Fibroblast of the aortic adventitia (primary cell): ENCODE data around the gene NECAB3. TPM values are rescaled to one million over a fixed set of nuclear protein-coding genes. Genes with fewer than 3 reads are reported as not detected.
"Not testable (repeated sequence)": the region's sequence is repeated elsewhere in the genome, so short reads cannot be mapped to it uniquely, and the experiment has no call there.

Experiments used
- DNase-seq: peaks from one replicate; pipeline ENCODE4 v3.0.0-alpha.2; 2010; ENCODE audit warnings: low read depth
- H3K4me3 ChIP-seq: 2 replicates; pipeline ENCODE4 v1.5.1; 2011; ENCODE audit warnings: low read depth, mild to moderate bottlenecking, control low read depth, low read length, moderate library complexity
- total RNA-seq: library from RNA; depleted of rRNA; stranded (reverse); fragments of >200 nt; gene quantifications from 2 replicates; pipeline ENCODE4 v1.2.3, GENCODE V29; 2012; ENCODE audit warnings: low replicate concordance
- TF ChIP-seq, protein P1 (sequence below): IDR thresholded peaks from 2 replicates; pipeline ENCODE4 v1.5.1; 2011; ENCODE audit warnings: mild to moderate bottlenecking, low read length, control low read depth, inconsistent platforms; ENCODE audit not compliant: insufficient read depth

The NECAB3 gene
- total RNA-seq, 1 donor = 17.6 TPM

DNA sequence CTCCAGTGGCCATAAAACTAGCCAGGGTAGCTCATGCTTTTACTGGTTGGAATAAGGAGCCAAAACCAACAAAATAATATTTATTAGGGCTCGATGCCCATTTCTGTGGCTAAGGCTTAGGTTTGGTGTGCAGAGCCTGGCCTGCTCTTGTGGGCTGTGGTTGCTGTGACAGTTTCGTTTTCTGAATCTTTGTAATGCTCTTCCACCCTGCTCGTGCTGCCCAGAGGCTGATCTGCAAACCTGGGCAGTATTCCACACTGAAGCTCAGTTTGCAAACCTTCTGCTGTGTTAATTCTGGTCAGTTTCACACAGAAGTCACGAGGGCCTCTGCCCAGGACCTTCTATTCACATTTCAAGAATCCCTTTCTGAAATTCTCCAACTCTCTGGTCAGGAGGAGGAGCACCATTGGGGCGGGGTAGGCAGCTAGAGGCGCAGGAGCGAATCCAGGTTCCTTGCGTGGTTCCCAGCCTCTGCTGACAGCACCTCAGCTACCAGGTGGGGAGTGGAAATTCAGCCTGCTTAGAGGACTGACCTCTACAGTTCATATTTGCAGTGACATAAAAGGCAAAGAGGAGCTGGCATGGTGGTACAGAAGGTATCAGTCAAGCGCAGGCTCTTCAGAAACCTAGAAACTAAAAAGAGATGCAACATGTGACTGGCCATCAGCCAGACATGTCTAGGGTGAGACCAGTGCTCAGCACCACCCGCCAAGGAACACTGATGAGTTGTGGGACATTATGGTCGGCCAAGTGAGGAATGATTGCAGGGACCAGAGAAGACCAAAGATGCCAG is 26.4 kb downstream of the NECAB3 start:
- TF ChIP-seq, protein P1, sequence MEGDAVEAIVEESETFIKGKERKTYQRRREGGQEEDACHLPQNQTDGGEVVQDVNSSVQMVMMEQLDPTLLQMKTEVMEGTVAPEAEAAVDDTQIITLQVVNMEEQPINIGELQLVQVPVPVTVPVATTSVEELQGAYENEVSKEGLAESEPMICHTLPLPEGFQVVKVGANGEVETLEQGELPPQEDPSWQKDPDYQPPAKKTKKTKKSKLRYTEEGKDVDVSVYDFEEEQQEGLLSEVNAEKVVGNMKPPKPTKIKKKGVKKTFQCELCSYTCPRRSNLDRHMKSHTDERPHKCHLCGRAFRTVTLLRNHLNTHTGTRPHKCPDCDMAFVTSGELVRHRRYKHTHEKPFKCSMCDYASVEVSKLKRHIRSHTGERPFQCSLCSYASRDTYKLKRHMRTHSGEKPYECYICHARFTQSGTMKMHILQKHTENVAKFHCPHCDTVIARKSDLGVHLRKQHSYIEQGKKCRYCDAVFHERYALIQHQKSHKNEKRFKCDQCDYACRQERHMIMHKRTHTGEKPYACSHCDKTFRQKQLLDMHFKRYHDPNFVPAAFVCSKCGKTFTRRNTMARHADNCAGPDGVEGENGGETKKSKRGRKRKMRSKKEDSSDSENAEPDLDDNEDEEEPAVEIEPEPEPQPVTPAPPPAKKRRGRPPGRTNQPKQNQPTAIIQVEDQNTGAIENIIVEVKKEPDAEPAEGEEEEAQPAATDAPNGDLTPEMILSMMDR = no peak
- H3K4me3 ChIP-seq = peak overlapping the region; percentile 31
- peak; percentile 95 for DNase-seq

DNA sequence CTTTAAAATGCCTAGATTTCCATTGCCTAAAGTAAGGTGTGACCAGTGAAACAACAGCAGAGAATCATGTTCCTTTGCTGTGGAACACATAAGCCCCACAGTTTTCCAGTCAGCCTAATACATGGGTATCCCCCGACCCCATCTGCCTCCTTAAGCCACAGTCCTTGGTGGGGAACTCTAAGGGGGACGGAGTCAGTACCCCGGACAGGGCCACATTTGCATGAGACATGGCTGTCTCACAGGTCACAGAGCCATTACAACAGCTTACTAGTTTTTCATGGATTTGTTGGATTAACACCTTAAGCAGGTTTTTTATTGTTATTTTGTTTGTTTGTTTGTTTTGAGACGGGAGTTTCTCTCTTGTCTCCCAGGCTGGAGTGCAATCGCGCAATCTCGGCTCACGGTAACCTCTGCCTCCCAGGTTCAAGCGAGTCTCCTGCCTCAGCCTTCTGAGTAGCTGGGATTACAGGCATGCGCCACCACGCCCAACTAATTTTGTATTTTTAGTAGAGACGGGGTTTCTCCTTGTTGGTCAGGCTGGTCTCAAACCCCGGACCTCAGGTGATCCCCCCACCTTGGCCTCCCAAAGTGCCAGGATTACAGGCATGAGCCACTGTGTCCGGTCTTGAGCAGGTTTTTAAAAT is 27.1 kb downstream of the NECAB3 start:
- not testable (repeated sequence) for DNase-seq, H3K4me3 ChIP-seq

DNA sequence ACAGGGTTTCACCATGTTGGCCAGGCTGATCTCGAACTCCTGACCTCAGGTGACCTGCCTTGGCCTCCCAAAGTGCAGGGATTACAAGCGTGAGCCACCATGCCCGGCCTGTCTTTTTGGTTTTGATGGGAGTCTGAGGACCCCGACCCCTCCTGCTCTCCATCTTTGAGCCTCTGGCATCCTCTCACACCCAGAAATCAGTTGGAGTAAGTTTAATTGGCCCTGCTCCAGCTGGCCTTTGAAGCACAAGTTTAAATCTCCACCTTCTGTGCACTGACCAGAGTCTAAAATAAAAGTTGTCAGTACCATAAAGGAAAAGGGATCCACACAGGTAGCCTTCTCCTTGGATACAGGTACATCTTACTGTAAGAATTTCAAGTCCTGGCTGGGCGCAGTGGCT is 28.0 kb downstream of the NECAB3 start:
- DNase-seq = no peak
- TF ChIP-seq, protein P1 = no peak
- no peak overlapping the region for H3K4me3 ChIP-seq

DNA sequence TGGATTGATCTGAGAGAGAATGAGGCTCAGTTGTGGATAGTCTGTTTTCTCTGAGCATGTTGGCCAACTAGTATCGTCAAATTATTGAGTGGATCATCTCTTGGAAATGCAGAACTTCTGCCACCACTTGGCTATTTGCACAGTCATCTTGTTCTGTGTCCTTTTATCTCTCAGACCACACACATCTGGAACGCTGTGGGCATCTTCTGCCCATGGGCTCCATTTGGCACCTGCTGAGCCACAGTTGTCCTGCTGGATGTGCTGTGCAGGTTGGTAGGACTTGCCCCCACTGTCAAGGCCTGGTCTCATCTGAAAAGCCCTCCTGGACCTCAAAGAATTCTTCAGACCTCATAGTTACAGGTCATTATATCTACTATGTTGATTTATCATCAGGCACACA is 28.8 kb downstream of the NECAB3 start:
- TF ChIP-seq, protein P1 = no peak
- no peak overlapping the region for H3K4me3 ChIP-seq
- DNase-seq = no peak

DNA sequence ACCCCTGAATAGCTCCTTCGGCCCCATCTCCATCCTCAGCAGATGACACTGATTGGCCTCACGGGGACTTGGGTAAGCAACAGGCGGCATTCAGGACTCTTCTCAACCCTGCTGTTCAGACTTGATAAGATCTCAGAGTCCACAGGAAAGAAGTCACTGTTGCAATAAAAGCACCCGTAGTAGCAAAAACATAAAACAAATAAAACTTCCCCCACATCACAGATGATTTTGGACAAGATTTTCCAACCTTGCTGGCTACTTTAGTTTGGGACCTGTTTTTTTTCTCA is 29.2 kb downstream of the NECAB3 start:
- no peak overlapping the region for H3K4me3 ChIP-seq
- no peak for DNase-seq

DNA sequence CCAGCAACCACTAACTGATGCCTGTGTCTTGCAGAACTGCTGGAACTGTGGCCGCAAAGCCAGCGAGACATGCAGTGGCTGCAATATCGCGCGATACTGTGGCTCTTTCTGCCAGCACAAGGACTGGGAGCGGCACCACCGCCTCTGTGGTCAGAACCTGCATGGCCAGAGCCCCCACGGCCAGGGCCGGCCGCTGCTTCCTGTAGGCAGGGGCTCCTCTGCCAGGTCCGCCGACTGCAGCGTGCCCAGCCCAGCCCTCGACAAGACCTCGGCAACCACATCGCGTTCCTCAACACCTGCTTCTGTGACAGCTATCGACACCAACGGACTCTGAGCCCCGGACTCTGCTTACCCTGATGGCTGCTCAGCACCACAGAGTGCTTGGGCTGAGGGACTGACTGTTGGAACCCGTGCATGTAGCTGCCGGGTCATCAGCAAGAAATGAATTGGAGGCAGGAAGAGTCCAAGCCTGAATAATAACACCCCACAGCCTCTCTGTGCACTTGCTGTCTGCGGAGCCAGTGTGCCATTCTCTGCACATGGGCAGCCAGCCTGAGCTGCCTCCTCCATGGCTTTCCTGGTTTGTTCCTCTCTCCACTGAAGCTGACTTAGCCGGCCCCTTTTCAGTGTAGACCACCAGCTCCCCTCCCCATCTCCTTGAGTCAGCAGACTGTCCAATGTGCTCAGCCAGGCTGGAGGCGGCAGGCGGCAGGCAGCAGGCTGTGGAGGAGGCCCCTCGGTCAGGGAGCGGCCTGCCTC is 29.7 kb downstream of the NECAB3 start:
- DNase-seq = no peak
- TF ChIP-seq, protein P1 = no peak
- no peak overlapping the region for H3K4me3 ChIP-seq

More for the DNA sequence above, 29.2 kb downstream of the NECAB3 start:
- TF ChIP-seq, protein P1 = no peak

DNA sequence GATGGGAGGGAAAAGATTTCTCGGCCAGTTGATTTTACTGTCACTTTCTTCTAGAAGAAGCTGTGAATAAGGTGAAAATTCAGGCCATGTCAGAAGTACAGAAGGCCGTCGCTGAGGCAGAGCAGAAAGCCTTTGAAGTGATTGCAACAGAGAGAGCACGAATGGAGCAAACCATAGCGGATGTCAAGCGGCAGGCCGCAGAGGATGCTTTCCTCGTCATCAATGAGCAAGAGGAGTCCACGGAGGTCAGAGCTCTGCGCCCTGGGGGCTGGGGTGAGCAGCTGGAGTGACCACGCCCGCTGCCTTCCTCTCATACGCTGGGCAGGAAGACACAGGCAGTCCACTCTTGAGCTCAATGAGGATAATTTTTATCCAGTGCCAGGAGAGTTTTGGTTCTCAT is 33.9 kb downstream of the NECAB3 start:
- no peak for DNase-seq
- H3K4me3 ChIP-seq = no peak overlapping the region
- TF ChIP-seq, protein P1 = no peak
